ENCODE results near the gene TECPR2. TPM values are rescaled to one million over a fixed set of nuclear protein-coding genes. Genes with fewer than 3 reads are reported as not detected.

Gene TECPR2
- total RNA-seq, 2 donors from 2014 or later = 17.1 to 20.5 TPM

GRCh38 chr14:102479777-102480176 is 117.0 kb downstream of the TECPR2 start:
- DNase-seq (peak; percentile 75 to 78), ATAC-seq (peak; percentile 76)
- intact Hi-C loops (cut with DNase I, micrococcal nuclease) = no loop called here

GRCh38 chr14:102481371-102481770 is 118.6 kb downstream of the TECPR2 start:
- intact Hi-C loops (cut with DNase I, micrococcal nuclease) = no loop called here
- no peak for DNase-seq
- ATAC-seq = no peak

GRCh38 chr14:102481791-102482238 is 119.1 kb downstream of the TECPR2 start:
- ATAC-seq (peak; percentile 75), DNase-seq (peak in 1 of 2 donors; percentile 58)
- intact Hi-C loops (cut with DNase I, micrococcal nuclease) = no loop called here

GRCh38 chr14:102484316-102484715 is 121.6 kb downstream of the TECPR2 start:
- DNase-seq (peak in 1 of 2 donors; percentile 11), ATAC-seq (no peak)
- intact Hi-C loops (cut with DNase I, micrococcal nuclease) = no loop called here

GRCh38 chr14:102485693-102486512 is 123.2 kb downstream of the TECPR2 start:
- ATAC-seq (no peak), DNase-seq (peak in 1 of 2 donors; percentile 5)
- intact Hi-C loops (cut with DNase I, micrococcal nuclease) = no loop called here

GRCh38 chr14:102486513-102487203 is 123.9 kb downstream of the TECPR2 start:
- no peak for DNase-seq
- ATAC-seq = no peak
- intact Hi-C loops (cut with DNase I, micrococcal nuclease) = no loop called here

GRCh38 chr14:102487204-102487577 is 124.5 kb downstream of the TECPR2 start:
- ATAC-seq (no peak), DNase-seq (no peak)
- intact Hi-C loops (cut with DNase I, micrococcal nuclease) = no loop called here

GRCh38 chr14:102490456-102490855 is 127.7 kb downstream of the TECPR2 start:
- DNase-seq = no peak
- intact Hi-C loops (cut with DNase I, micrococcal nuclease) = no loop called here
- ATAC-seq = no peak

- DNase-seq (no peak), ATAC-seq (peak; percentile 49)
- intact Hi-C loops (cut with DNase I, micrococcal nuclease) = no loop called here
Observed at GRCh38 chr14:102491366-102491765, 128.6 kb downstream of the TECPR2 start.

- no peak for DNase-seq
- no peak for ATAC-seq
Observed at GRCh38 chr14:102491786-102492530, 129.2 kb downstream of the TECPR2 start.

GRCh38 chr14:102492531-102492910 is 129.8 kb downstream of the TECPR2 start:
- DNase-seq = no peak
- intact Hi-C loops (cut with DNase I, micrococcal nuclease) = no loop called here
- peak; percentile 47 for ATAC-seq

More at GRCh38 chr14:102491786-102492530, 129.2 kb downstream of the TECPR2 start:
- intact Hi-C loops (cut with DNase I, micrococcal nuclease) = no loop called here

GRCh38 chr14:102493096-102493495 is 130.4 kb downstream of the TECPR2 start:
- ATAC-seq (no peak), DNase-seq (no peak)
- intact Hi-C loops (cut with DNase I, micrococcal nuclease) = no loop called here

GRCh38 chr14:102493585-102493984 is 130.8 kb downstream of the TECPR2 start:
- ATAC-seq (no peak), DNase-seq (no peak)
- intact Hi-C loops (cut with DNase I, micrococcal nuclease) = no loop called here

- DNase-seq = no peak
- intact Hi-C loops (cut with DNase I, micrococcal nuclease) = no loop called here
- ATAC-seq = no peak
Observed at GRCh38 chr14:102495491-102496330, 133.0 kb downstream of the TECPR2 start.

- no peak for ATAC-seq
- intact Hi-C loops (cut with DNase I, micrococcal nuclease) = no loop called here
- DNase-seq = no peak
Observed at GRCh38 chr14:102496331-102496691, 133.6 kb downstream of the TECPR2 start.

GRCh38 chr14:102496958-102497744 is 134.4 kb downstream of the TECPR2 start:
- intact Hi-C loops (cut with DNase I, micrococcal nuclease) = no loop called here
- ATAC-seq (no peak), DNase-seq (no peak)

- peak; percentile 78 for ATAC-seq
- peak in 1 of 2 donors; percentile 60 for DNase-seq
- intact Hi-C loops (cut with DNase I, micrococcal nuclease) = no loop called here
Observed at GRCh38 chr14:102497998-102498677, 135.4 kb downstream of the TECPR2 start.

Measured in left colon (tissue), 2 donors.